HG03135 (cell line): ENCODE results near the gene MRO.
"Not testable (repeated sequence)": the region's sequence is repeated elsewhere in the genome, so short reads cannot be mapped to it uniquely, and the experiment has no call there.

Experiments
- ATAC-seq: cut with Tn5 transposase; IDR thresholded peaks from one replicate; pipeline ENCODE4 v1.9.1; 2021; ENCODE audit warnings: mild to moderate bottlenecking, moderate library complexity; ENCODE audit not compliant: unreplicated experiment

Gene MRO

GRCh38 chr18:50819728-50820378 is at the start of gene MRO:
Gene MRO, minus strand, starts transcription at chr18:50820016. Its CDS starts 10,616 bp downstream, at chr18:50809400.
- ATAC-seq: peak; percentile 91

DNA sequence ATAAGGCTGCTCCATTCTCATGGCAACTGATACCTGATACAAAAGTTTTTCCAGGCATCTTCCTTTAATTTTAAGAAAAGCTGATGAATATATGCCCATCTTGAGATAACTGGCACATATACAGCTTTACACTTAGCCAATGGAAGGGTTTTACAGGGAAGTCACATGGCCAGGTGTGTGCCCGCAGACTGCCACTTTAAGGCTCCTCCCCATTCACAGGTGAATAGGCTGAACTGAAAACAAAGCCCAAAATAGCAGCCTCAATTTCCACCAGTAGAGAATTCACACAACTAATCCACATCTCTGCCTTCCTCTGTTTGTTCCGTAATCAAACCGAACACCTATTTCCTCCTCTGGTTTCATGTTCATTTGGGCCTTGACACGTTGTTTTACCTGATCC is 49.3 kb upstream of the MRO start:
- ATAC-seq: no peak

DNA sequence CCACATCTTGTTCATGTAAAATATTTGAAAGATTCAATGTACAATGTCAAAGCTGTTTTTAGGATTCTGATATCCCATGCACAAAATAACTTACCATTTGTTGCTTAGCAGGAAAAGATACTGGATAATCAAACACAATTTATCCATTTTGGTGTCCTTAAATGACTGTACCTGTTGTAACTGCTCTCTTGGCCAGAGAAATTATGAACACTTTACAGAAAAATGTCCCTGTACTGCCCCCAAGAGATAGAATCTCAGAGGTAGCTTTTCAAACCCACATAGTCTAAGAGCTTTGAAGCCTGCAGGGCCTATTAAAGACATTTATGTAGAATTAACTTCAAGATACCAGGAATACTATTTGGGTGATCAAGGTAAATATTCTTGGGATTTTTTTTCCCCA is 46.9 kb upstream of the MRO start:
- ATAC-seq: no peak

- no peak for ATAC-seq
Measured at GRCh38 chr18:50863840-50864375, 44.1 kb upstream of the MRO start.

DNA sequence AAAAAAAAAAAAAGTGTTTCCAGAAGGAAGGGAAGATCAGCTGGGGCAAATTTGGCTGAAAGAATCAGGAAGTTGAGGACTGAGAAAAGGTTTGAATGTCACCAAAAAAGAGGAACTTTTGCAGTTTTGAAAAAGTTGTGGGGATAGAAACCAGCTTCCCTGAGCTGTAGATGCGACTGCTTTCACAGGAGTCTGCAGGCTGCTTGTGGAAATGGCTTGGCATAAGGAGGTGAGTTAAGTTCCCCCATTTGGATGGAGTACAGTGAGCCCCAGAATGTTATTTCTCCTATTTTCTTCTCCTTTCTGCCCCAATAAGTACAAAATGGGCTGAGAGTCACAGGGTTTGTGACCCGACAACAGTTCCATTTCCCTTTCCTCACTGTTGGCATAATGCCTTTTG is 42.6 kb upstream of the MRO start:
- ATAC-seq: no peak

GRCh38 chr18:50861617-50862016 is 41.8 kb upstream of the MRO start:
- ATAC-seq: no peak

GRCh38 chr18:50859793-50860555 is 40.2 kb upstream of the MRO start:
- no peak for ATAC-seq

GRCh38 chr18:50857694-50858093 is 37.9 kb upstream of the MRO start:
- ATAC-seq: no peak

GRCh38 chr18:50857166-50857565 is 37.4 kb upstream of the MRO start:
- not testable (repeated sequence) for ATAC-seq

DNA sequence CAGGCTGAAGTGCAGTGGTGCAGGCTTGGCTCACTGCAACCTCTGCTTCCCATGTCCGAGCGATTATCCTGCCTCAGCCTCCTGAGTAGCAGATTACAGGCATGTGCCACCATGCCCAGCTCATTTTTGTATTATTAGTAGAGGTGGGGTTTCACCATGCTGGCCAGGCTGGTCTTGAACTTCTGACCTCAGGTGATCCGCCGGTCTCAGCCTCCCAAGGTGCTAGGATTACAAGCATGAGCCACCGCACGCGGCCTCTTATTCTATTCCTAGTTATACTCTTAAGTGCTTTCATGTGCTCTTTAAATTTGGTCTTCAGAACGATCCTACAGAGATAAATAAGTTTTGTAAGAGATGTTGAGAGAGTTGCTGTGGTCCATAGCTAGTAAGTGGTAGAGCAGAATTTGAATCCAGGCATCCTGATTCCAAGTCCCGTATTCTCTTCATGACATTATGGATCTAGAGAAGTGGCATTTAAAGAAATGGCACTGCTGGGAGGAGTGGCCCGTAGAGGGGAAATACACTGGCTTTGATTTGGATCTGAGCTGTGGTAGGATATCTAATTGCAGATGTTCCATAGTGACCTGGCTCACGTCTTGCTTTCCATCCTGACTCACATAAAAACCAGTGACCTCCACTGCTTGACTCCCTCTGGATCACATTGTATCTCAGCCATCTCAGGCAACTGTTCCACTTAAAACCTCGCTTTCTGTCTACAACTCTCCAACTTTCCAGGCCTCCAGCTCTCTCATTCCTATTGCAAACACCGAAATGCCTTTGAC is 36.4 kb upstream of the MRO start:
- ATAC-seq: no peak

DNA sequence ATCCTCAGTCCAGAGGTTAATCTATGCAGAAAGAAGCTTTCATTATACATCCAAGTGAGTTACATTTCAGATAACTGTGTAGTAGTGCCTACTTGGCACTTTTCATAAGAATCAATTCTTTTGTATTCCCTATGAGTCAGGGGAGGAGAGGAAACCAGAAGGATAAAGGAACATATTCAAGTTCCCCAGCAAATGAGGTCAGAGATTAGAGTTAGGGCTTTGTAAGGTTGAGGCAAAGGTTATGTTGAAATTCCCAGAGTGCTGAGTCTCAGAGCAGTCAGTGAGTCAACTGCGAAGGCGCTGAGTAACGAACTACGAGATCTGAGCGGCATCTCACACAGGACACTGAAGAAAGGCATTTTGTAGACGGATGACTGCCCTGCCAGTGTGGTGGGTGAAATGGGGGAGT is 34.1 kb upstream of the MRO start:
- no peak for ATAC-seq

GRCh38 chr18:50850307-50851065 is 30.7 kb upstream of the MRO start:
- no peak for ATAC-seq

GRCh38 chr18:50849419-50849821 is 29.6 kb upstream of the MRO start:
- no peak for ATAC-seq

DNA sequence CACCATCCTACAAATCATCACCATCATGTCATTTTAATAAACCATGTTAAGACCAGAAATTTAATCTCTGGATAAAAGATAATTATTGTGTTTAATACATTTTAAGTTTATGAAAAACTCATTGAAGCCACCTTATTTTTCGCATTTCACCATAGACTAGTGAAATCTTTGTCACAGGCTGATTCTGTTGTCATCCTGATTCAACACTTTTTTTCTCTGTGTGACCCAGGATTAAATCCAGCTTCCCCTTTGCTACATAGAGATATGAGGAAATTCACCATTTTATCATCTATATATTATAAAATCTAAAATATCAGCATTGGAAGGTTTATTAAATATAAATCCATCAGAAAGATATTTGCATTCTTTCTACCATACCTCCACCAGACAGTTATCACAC is 29.2 kb upstream of the MRO start:
- ATAC-seq: no peak

- no peak for ATAC-seq
Measured at GRCh38 chr18:50848061-50848551, 28.3 kb upstream of the MRO start.

GRCh38 chr18:50847192-50847591 is 27.4 kb upstream of the MRO start:
- no peak for ATAC-seq

DNA sequence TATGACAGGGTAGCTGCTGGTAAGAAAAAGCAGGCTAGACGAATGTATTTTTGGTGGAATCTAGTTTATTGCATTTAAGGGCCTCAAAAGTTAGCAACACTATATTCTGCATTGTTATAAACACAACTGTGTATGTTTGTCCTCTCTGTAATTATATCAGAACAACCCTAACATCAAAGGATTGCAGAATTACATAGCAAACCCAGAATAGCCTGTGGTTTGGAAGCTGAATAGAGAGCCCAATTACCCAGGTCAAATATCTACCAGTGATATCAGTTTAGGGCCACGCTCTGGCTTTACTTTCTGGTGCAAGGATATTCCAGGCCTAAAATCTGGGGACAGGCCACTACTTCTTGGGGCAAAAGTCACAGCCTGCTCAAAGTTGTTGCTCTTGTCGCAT is 25.1 kb upstream of the MRO start:
- no peak for ATAC-seq

DNA sequence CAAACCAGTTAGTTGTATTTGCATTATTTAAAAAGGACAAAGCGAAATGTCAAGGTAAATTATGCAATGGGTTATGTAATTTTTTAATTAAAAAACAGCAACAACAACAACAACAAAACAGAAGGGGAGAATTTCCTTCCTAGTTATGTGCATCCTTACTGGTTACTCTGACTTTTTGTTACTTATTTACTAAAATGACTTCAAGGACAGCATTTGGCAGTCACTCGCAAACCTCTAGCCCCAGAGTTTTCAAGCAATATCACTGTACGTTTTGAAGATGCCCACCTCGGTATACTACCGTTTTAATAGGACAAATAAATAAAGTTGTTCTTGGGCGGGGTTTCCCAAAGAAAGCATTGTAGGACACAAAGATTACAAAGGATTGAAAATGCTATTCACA is 24.7 kb upstream of the MRO start:
- no peak for ATAC-seq

DNA sequence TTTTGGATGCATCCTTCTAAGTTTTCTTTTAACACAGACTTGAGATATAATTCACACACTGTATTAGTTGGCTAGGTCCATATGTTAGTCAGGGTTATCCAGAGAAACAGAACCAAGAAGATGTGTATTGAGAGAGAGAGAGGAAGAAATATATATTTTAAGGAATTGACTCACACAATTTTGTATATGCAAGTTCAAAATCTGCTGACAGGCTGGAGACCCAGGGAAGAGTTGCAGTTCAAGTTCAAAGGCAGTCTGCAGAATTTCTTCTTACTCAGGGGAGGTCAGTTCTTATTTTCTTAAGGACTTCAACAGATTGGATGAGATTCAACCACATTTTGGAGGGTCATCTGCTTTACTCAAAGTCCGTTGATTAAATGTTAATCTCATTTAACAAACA is 23.0 kb upstream of the MRO start:
- no peak for ATAC-seq

DNA sequence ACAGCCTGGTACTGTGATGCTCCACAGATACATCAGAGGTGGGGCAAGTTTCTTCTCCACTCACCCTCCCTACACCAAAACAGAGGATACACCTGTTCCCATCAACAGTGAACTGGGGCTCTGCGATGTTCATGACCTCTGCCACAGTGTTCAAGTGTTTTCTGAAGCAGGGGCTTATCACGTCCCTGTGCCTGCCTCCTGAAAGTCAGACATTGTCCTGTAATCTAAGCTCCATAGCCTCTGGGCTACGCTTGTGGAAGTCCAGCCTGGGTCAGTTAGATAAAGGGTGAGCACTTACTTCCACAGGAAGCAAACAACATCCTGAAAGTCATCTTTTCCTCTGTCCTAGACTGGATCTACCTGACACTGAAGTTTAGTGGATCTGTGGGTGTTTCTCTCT is 20.2 kb upstream of the MRO start:
- ATAC-seq: no peak

DNA sequence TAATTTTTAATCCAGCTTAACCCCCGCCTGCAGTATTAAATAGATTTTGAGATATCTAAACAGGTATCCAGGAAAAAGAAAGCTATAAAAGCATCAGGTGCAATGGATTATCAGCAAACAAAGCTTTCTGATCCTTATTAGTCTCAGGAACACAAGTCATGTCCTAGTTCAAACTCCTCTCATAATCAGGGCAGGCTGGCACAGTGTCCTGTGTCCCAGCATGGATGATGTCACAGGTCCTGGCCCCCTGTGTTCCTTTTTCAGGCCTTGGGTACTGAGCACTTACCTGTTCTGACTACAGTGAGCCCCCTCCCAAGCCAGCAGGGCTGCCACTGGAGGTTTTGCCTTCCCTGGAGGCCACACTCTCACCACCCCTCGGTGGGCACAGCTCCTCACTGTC is 19.5 kb upstream of the MRO start:
- no peak for ATAC-seq
